SH-SY5Y (cell line): ENCODE data around the gene THSD4.

ENCODE experiments used
- GATA2 ChIP-seq: IDR thresholded peaks from 2 replicates; pipeline ENCODE4 v1.6.1; 2011; ENCODE audit warnings: mild to moderate bottlenecking, low read depth, low read length
- GATA3 ChIP-seq: IDR thresholded peaks from 2 replicates; pipeline ENCODE4 v1.6.1; 2011; ENCODE audit warnings: low read depth, mild to moderate bottlenecking, low read length, moderate library complexity

- no peak for TF ChIP-seq GATA2
- TF ChIP-seq GATA3, result no peak
Observed at GRCh38 chr15:71115567-71116351, 488 bp downstream of the THSD4 start.
